Fibroblast of lung (primary cell): ENCODE results near the gene ANAPC2.

Experiments used
- EZH2 ChIP-seq: IDR thresholded peaks from 2 replicates; pipeline ENCODE4 v1.5.1; 2012; ENCODE audit warnings: low read length, control low read depth, mild to moderate bottlenecking; ENCODE audit errors: missing control alignments
- TF ChIP-seq, protein P1 (sequence below), 2 donors: IDR thresholded peaks in 1 of 2; conservative IDR thresholded peaks in 1 of 2; 1 replicate in 1 of 2; 2 replicates in 1 of 2; pipeline ENCODE4 v1.5.1; 2011 to 2012; ENCODE audit warnings: low read length in 2 of 2, control low read depth in 1 of 2, inconsistent platforms in 1 of 2, low read depth in 1 of 2, mild to moderate bottlenecking in 1 of 2

GRCh38 chr9:137168573-137168903 is 19.8 kb downstream of the ANAPC2 start:
- TF ChIP-seq, protein P1, sequence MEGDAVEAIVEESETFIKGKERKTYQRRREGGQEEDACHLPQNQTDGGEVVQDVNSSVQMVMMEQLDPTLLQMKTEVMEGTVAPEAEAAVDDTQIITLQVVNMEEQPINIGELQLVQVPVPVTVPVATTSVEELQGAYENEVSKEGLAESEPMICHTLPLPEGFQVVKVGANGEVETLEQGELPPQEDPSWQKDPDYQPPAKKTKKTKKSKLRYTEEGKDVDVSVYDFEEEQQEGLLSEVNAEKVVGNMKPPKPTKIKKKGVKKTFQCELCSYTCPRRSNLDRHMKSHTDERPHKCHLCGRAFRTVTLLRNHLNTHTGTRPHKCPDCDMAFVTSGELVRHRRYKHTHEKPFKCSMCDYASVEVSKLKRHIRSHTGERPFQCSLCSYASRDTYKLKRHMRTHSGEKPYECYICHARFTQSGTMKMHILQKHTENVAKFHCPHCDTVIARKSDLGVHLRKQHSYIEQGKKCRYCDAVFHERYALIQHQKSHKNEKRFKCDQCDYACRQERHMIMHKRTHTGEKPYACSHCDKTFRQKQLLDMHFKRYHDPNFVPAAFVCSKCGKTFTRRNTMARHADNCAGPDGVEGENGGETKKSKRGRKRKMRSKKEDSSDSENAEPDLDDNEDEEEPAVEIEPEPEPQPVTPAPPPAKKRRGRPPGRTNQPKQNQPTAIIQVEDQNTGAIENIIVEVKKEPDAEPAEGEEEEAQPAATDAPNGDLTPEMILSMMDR (conservative IDR thresholded peaks at IDR 0.05 in 1 of 2, IDR thresholded peaks at IDR 0.05 in 1 of 2; ENCODE audit: low read depth in 1 of 2, low read length in 2 of 2), result no peak
- TF ChIP-seq EZH2, result peak; percentile 24
